Gastroesophageal sphincter (tissue), 3 donors: ENCODE measurements around the gene SFMBT2.

Source experiments
- CTCF ChIP-seq, 4 experiments: fragments of 200-600 bp in 2 of 4; fragments of 450-650 bp in 2 of 4; sonication (generic) in 1 of 4; IDR thresholded peaks; one replicate each; pipeline ENCODE4 v1.5.1; 2017 to 2019; ENCODE audit warnings: antibody characterized with exemption in 4 of 4, mild to moderate bottlenecking in 2 of 4, moderate library complexity in 2 of 4
- EP300 ChIP-seq: sonication (generic); formaldehyde crosslinking; IDR thresholded peaks from one replicate; pipeline ENCODE4 v1.6.1; 2017; ENCODE audit warnings: antibody characterized with exemption, mild to moderate bottlenecking
- POLR2A ChIP-seq, 2 donors: fragments of 450-650 bp; IDR thresholded peaks; one replicate each; pipeline ENCODE4 v1.6.1; 2017; ENCODE audit warnings: antibody characterized with exemption in 2 of 2, mild to moderate bottlenecking in 2 of 2, moderate library complexity in 1 of 2
- POLR2AphosphoS5 ChIP-seq: sonication (generic); formaldehyde crosslinking; IDR thresholded peaks from one replicate; pipeline ENCODE4 v1.6.1; 2017; ENCODE audit warnings: antibody characterized with exemption

- TF ChIP-seq CTCF (IDR thresholded peaks at IDR 0.05) (no peak), POLR2A (IDR thresholded peaks at IDR 0.05) (no peak), POLR2AphosphoS5 (no peak), EP300 (no peak)
Measured at GRCh38 chr10:7135188-7135587, 275.6 kb downstream of the SFMBT2 start.
